Thyroid gland (tissue), 4 donors: Measurements from ENCODE around the gene SORCS2.

ENCODE experiments used
- POLR2A ChIP-seq, 2 donors: fragments of 450-650 bp; IDR thresholded peaks; one replicate each; pipeline ENCODE4 v1.6.1; 2017; ENCODE audit warnings: antibody characterized with exemption in 2 of 2, mild to moderate bottlenecking in 2 of 2, moderate library complexity in 1 of 2
- TF ChIP-seq, protein P1 (sequence below), 6 experiments: fragments of 200-600 bp in 3 of 6; fragments of 450-650 bp in 3 of 6; sonication (generic) in 3 of 6; IDR thresholded peaks; one replicate each; pipeline ENCODE4 v1.5.1; 2016 to 2019; ENCODE audit warnings: antibody characterized with exemption in 6 of 6, mild to moderate bottlenecking in 2 of 6, inconsistent platforms in 1 of 6, moderate library complexity in 1 of 6

DNA sequence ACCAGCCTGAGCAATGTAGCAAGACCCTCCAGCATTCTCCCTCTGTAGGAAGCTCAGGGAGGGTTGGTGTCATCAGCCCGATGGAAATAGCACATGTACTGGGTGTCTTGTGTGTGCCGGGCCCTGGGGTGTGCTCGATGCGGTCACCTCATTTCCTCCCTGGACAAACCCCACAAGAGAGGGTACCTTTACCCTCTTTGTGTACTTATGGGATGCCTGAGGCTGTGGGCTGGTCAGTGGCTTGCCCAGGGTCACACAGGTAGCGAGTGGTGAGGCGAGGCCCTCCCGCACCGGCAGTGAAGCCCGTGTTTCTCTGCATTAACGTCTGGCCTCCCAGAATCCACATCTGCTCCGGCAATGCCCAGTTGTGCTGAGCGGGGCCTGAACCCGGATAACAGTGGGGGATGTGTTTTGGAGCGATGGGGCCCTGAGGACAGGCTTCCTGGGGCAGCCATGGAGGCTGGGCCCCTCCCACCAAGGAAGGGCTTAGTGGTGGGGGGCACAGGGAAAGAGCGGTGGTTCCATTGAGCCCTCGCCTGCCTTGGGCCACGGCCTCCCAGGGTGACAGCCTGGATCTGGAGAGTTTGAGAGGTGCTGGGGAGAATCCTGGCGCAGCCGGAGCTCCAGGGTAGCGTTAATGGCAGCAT, 234.3 kb downstream of the SORCS2 start:
- TF ChIP-seq POLR2A (IDR thresholded peaks at IDR 0.05) = no peak
- TF ChIP-seq, protein P1, sequence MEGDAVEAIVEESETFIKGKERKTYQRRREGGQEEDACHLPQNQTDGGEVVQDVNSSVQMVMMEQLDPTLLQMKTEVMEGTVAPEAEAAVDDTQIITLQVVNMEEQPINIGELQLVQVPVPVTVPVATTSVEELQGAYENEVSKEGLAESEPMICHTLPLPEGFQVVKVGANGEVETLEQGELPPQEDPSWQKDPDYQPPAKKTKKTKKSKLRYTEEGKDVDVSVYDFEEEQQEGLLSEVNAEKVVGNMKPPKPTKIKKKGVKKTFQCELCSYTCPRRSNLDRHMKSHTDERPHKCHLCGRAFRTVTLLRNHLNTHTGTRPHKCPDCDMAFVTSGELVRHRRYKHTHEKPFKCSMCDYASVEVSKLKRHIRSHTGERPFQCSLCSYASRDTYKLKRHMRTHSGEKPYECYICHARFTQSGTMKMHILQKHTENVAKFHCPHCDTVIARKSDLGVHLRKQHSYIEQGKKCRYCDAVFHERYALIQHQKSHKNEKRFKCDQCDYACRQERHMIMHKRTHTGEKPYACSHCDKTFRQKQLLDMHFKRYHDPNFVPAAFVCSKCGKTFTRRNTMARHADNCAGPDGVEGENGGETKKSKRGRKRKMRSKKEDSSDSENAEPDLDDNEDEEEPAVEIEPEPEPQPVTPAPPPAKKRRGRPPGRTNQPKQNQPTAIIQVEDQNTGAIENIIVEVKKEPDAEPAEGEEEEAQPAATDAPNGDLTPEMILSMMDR (IDR thresholded peaks at IDR 0.05) = no peak
